GM12872 (cell line): Measurements from ENCODE around the gene DMBT1.

Source experiments
- CTCF ChIP-seq: IDR thresholded peaks from 3 replicates; pipeline ENCODE4 v1.5.1; 2011; ENCODE audit warnings: low read depth, mild to moderate bottlenecking, low read length, moderate library complexity; ENCODE audit not compliant: insufficient read depth

DMBT1 gene

GRCh38 chr10:122557516-122557915 lies 3.0 kb upstream of the DMBT1 start:
- TF ChIP-seq CTCF = no peak

DNA sequence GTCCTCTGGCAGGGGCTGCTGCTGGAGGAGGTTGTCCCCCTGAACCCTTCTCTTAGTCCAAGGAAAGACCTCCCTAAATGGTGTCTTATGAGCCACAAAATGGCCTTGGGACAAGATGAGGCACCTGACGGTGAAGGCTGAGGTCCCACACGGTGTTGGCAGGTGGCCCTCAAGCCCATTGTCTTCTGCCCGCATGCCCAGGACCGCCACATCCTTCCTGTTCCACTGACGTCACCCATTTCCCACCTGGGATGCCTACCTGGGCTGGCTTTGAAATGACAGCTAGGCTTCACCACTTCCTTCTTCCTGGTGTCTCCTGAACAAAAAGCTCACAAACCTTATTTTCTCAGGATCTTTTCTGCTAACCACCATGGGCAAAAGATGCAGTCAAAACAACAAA lies 2.1 kb upstream of the DMBT1 start:
- no peak for TF ChIP-seq CTCF

DNA sequence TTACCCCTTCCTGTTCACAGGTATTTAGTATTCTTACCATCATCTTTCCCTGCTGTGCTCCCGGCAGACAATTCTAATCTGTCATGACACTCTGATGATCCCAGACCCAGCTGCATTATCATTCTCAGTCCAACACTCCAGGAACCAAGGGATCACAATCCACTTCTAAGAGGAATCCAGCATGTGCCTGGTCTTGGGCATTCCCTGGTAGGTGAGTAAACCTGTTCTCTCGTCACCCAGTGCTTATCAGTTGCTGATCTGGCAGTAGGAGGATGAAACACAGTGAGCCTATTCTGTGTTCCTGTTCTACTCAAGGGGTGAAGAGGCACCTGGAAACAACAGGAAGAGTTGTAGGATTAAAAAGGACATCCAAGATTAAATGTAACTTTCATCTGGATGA lies 1.3 kb upstream of the DMBT1 start:
- TF ChIP-seq CTCF = no peak

DNA sequence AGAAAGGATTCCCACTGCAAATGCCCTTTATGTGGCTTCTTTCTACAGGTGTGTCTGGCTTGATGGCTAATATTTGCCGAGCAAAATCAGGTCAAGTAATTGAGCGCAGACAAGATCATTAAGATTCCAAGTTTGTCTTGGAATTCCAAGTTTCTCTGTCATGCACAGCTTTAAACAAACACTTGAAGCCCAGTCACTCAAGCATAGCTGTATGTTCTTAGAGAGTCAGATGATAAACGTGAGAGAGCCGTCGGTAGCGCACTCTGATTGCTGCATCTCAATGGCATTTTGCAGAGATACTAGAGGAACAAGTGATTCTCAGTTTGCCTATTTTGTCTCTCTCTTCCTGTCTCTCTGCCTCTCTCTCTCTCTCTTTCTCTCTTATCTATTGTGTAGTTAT lies 658 bp downstream of the DMBT1 start:
- no peak for TF ChIP-seq CTCF

DNA sequence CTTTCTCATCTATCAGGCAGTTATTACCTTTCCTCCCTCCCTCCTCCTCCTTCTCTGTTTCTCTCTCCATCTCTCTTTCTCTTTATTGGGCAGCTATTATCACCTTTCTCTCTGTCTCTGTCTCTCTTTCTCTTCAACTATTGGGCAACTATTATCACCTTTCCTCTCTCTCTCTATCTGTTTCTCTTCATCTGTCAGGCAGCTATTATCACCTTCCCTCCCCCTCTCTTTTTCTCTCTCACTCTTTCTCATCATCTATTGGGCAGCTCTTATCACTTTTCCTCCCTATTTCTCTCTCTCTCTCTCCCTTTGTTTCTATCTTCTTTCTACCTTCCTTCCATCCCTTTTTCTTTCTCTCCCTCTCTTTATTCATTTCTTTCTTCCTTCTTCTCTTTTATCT lies 1.2 kb downstream of the DMBT1 start:
- TF ChIP-seq CTCF = no peak

DNA sequence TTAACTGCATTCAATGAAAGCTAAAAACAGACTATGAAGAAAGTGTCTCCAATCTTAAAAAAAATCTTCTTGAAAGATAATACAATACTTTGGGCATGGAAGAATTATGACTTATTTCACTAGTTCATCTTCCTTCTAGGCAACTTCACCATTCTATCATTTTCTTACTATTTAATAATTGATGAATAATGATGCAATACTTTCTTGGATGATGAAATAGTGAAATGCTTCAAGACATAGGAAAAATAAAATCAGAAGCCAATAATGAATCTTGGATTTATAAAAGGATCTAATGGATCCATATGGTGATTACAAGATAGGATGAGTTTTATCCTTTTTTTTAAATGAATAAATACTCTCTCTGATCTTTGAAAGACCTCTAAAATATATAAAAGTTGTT lies 4.4 kb downstream of the DMBT1 start:
- no peak for TF ChIP-seq CTCF

DNA sequence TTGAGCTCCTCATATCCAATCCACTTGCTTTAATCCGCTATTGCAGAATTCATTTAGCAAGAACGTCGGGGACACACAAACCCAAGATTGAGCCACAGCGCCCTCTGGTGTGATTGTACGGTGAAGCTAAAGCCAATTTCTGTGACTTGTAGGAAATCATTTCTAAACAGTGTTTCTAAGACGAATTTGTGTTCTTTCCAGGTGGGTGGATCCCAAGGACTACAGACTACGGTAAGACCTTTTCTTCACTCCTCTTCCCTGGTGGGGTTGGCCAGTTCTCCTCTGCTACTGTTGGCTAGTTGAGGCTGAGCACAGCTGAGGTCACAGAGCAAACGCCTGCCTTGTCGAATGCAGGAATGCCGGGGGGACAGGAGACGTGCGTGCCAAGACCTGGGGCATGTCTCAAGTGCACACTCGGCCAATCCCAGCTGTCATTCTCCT lies 5.2 kb downstream of the DMBT1 start:
- peak; percentile 80 for TF ChIP-seq CTCF

- TF ChIP-seq CTCF = no peak
These were observed 6.1 kb downstream of the DMBT1 start for GRCh38 chr10:122566632-122567031.
